Gastroesophageal sphincter (tissue), 3 donors: Measurements from ENCODE around the gene MYMX.

Experiments used
- EP300 ChIP-seq: sonication (generic); formaldehyde crosslinking; IDR thresholded peaks from one replicate; pipeline ENCODE4 v1.6.1; 2017; ENCODE audit warnings: antibody characterized with exemption, mild to moderate bottlenecking
- POLR2A ChIP-seq, 2 donors: fragments of 450-650 bp; IDR thresholded peaks; one replicate each; pipeline ENCODE4 v1.6.1; 2017; ENCODE audit warnings: antibody characterized with exemption in 2 of 2, mild to moderate bottlenecking in 2 of 2, moderate library complexity in 1 of 2
- TF ChIP-seq, protein P1 (sequence below), 4 experiments: fragments of 200-600 bp in 2 of 4; fragments of 450-650 bp in 2 of 4; sonication (generic) in 1 of 4; IDR thresholded peaks; one replicate each; pipeline ENCODE4 v1.5.1; 2017 to 2019; ENCODE audit warnings: antibody characterized with exemption in 4 of 4, mild to moderate bottlenecking in 2 of 4, moderate library complexity in 2 of 4

GRCh38 chr6:44235891-44236516 lies 19.3 kb downstream of the MYMX start:
- TF ChIP-seq, protein P1, sequence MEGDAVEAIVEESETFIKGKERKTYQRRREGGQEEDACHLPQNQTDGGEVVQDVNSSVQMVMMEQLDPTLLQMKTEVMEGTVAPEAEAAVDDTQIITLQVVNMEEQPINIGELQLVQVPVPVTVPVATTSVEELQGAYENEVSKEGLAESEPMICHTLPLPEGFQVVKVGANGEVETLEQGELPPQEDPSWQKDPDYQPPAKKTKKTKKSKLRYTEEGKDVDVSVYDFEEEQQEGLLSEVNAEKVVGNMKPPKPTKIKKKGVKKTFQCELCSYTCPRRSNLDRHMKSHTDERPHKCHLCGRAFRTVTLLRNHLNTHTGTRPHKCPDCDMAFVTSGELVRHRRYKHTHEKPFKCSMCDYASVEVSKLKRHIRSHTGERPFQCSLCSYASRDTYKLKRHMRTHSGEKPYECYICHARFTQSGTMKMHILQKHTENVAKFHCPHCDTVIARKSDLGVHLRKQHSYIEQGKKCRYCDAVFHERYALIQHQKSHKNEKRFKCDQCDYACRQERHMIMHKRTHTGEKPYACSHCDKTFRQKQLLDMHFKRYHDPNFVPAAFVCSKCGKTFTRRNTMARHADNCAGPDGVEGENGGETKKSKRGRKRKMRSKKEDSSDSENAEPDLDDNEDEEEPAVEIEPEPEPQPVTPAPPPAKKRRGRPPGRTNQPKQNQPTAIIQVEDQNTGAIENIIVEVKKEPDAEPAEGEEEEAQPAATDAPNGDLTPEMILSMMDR (IDR thresholded peaks at IDR 0.05) = no peak
- no peak for TF ChIP-seq EP300
- no peak for TF ChIP-seq POLR2A (IDR thresholded peaks at IDR 0.05)
